H9 (cell line): Measurements from ENCODE around the gene MGMT. TPM values are rescaled to one million over a fixed set of nuclear protein-coding genes. Genes with fewer than 3 reads are reported as not detected.

Experiments used
- DNase-seq: peaks from one replicate; pipeline ENCODE4 v3.0.0-alpha.2; 2017
- H2AFZ ChIP-seq: one replicate; pipeline ENCODE4 v1.6.1; 2013; ENCODE audit warnings: mild to moderate bottlenecking, low read length, control low read depth, moderate library complexity
- H2AK5ac ChIP-seq: 2 replicates; pipeline ENCODE4 v1.6.1; 2013; ENCODE audit warnings: low read length, control low read depth, mixed read lengths; ENCODE audit not compliant: insufficient read length
- H2BK120ac ChIP-seq: one replicate; pipeline ENCODE4 v1.6.1; 2013; ENCODE audit warnings: low read depth, mild to moderate bottlenecking, low read length, control low read depth, inconsistent platforms; ENCODE audit not compliant: poor library complexity, severe bottlenecking
- H2BK12ac ChIP-seq: 2 replicates; pipeline ENCODE4 v1.6.1; 2013; ENCODE audit warnings: low read length, control low read depth, mixed read lengths, low read depth; ENCODE audit not compliant: insufficient read length
- H2BK15ac ChIP-seq: 2 replicates; pipeline ENCODE4 v1.6.1; 2013; ENCODE audit warnings: low read depth, low read length, control low read depth
- H2BK20ac ChIP-seq: one replicate; pipeline ENCODE4 v1.6.1; 2013; ENCODE audit warnings: low read depth, mild to moderate bottlenecking, low read length, control low read depth, inconsistent platforms; ENCODE audit not compliant: poor library complexity, severe bottlenecking
- H2BK5ac ChIP-seq: 2 replicates; pipeline ENCODE4 v1.6.1; 2013; ENCODE audit warnings: low read length, control low read depth, mixed read lengths; ENCODE audit not compliant: insufficient read length
- H3K14ac ChIP-seq: 2 replicates; pipeline ENCODE4 v1.6.1; 2013; ENCODE audit warnings: low read length, control low read depth; ENCODE audit not compliant: insufficient read depth
- H3K18ac ChIP-seq: 2 replicates; pipeline ENCODE4 v1.6.1; 2013; ENCODE audit warnings: low read depth, mild to moderate bottlenecking, mixed read lengths, low read length, control low read depth; ENCODE audit not compliant: insufficient read length
- H3K23ac ChIP-seq: 2 replicates; pipeline ENCODE4 v1.6.1; 2013; ENCODE audit warnings: low read length, control low read depth, mixed read lengths, low read depth; ENCODE audit not compliant: insufficient read length
- H3K23me2 ChIP-seq: 2 replicates; pipeline ENCODE4 v1.6.1; 2013; ENCODE audit warnings: low read depth, mild to moderate bottlenecking, mixed read lengths, low read length, control low read depth; ENCODE audit not compliant: insufficient read length, poor library complexity, severe bottlenecking
- H3K27ac ChIP-seq: 2 replicates; pipeline ENCODE4 v1.5.1; 2013; ENCODE audit warnings: low read length, control low read depth, mixed read lengths, low read depth; ENCODE audit not compliant: insufficient read length
- H3K27me3 ChIP-seq: 2 replicates; pipeline ENCODE4 v1.6.1; 2013; ENCODE audit warnings: low read length, control low read depth, inconsistent platforms; ENCODE audit not compliant: insufficient read depth
- H3K4ac ChIP-seq: 2 replicates; pipeline ENCODE4 v1.6.1; 2013; ENCODE audit warnings: low read depth, mild to moderate bottlenecking, control low read depth, inconsistent platforms, low read length, moderate library complexity
- H3K4me1 ChIP-seq: 2 replicates; pipeline ENCODE4 v1.6.1; 2013; ENCODE audit warnings: low read length, control low read depth, inconsistent platforms; ENCODE audit not compliant: insufficient read depth
- H3K4me2 ChIP-seq: 2 replicates; pipeline ENCODE4 v1.6.1; 2013; ENCODE audit warnings: low read length, control low read depth, mixed read lengths; ENCODE audit not compliant: insufficient read length, insufficient read depth
- H3K56ac ChIP-seq: 2 replicates; pipeline ENCODE4 v1.6.1; 2013; ENCODE audit warnings: low read depth, mild to moderate bottlenecking, mixed read lengths, low read length, control low read depth; ENCODE audit not compliant: insufficient read length
- H3K79me1 ChIP-seq: 2 replicates; pipeline ENCODE4 v1.6.1; 2013; ENCODE audit warnings: low read depth, mild to moderate bottlenecking, moderate library complexity, low read length, control low read depth, inconsistent platforms; ENCODE audit not compliant: insufficient read depth, poor library complexity, severe bottlenecking
- H3K79me2 ChIP-seq: 2 replicates; pipeline ENCODE4 v1.6.1; 2013; ENCODE audit warnings: low read length, control low read depth, inconsistent platforms; ENCODE audit not compliant: insufficient read depth
- H3K9ac ChIP-seq: 2 replicates; pipeline ENCODE4 v1.6.1; 2013; ENCODE audit warnings: low read length, control low read depth, mixed read lengths; ENCODE audit not compliant: insufficient read length; ENCODE audit errors: extremely low read depth
- H3K9me3 ChIP-seq: one replicate; pipeline ENCODE4 v1.6.1; 2013; ENCODE audit warnings: low read depth, low read length, inconsistent platforms; ENCODE audit not compliant: control insufficient read depth
- H3T11ph ChIP-seq: one replicate; pipeline ENCODE4 v1.6.1; 2013; ENCODE audit warnings: mild to moderate bottlenecking, low read length, control low read depth, inconsistent platforms
- H4K20me1 ChIP-seq: one replicate; pipeline ENCODE4 v1.6.1; 2013; ENCODE audit not compliant: control insufficient read depth, insufficient read length, insufficient read depth
- H4K5ac ChIP-seq: 2 replicates; pipeline ENCODE4 v1.6.1; 2013; ENCODE audit warnings: low read depth, mild to moderate bottlenecking, mixed read lengths, low read length, control low read depth; ENCODE audit not compliant: insufficient read length
- H4K8ac ChIP-seq: replicated peaks from 2 replicates; pipeline ENCODE4 v1.6.1; 2013; ENCODE audit warnings: low read length, control low read depth, mixed read lengths, low read depth; ENCODE audit not compliant: insufficient read length
- H4K91ac ChIP-seq: 2 replicates; pipeline ENCODE4 v1.6.1; 2013; ENCODE audit warnings: low read depth, mild to moderate bottlenecking, moderate library complexity, mixed read lengths, low read length, control low read depth; ENCODE audit not compliant: insufficient read length
- H3K27ac Mint-ChIP-seq, 3 experiments: 2 replicates in 2 of 3; 3 replicates in 1 of 3; pipeline ENCODE4 v1.8.0; 2020 to 2021; ENCODE audit warnings: mixed read lengths in 3 of 3, mild to moderate bottlenecking in 1 of 3, moderate library complexity in 1 of 3
- H3K27me3 Mint-ChIP-seq: 2 replicates; pipeline ENCODE4 v1.8.0; 2021; ENCODE audit warnings: low read depth, mild to moderate bottlenecking, moderate library complexity, mixed read lengths
- H3K36me3 Mint-ChIP-seq, 3 experiments: 2 replicates in 2 of 3; 3 replicates in 1 of 3; pipeline ENCODE4 v1.8.0; 2020 to 2021; ENCODE audit warnings: low read depth in 3 of 3, mixed read lengths in 3 of 3; ENCODE audit not compliant: insufficient read depth in 1 of 3
- H3K4me1 Mint-ChIP-seq, 2 experiments: 2 replicates each; pipeline ENCODE4 v1.8.0; 2020; ENCODE audit warnings: mixed read lengths in 2 of 2
- H3K4me3 Mint-ChIP-seq, 2 experiments: 2 replicates in 1 of 2; 3 replicates in 1 of 2; pipeline ENCODE4 v1.8.0; 2020 to 2021; ENCODE audit warnings: mild to moderate bottlenecking in 2 of 2, mixed read lengths in 2 of 2, moderate library complexity in 1 of 2
- H3K9me3 Mint-ChIP-seq, 2 experiments: 2 replicates in 1 of 2; 3 replicates in 1 of 2; pipeline ENCODE4 v1.8.0; 2020; ENCODE audit warnings: mild to moderate bottlenecking in 2 of 2, mixed read lengths in 2 of 2, moderate library complexity in 1 of 2
- CTCF ChIP-seq: fragments of 200-600 bp; sonication (generic); conservative IDR thresholded peaks from 3 replicates; pipeline ENCODE4 v1.8.0; 2021; ENCODE audit warnings: antibody characterized with exemption, mild to moderate bottlenecking
- WGBS: extraction: QIAGEN DNeasy Blood & Tissue Kit; methylation state at CpG from one replicate; pipeline ENCODE4 v1.1.7; 2013; ENCODE audit warnings: missing lambda C conversion rate, low lambda C conversion rate, mixed read lengths; ENCODE audit not compliant: insufficient read length; ENCODE audit errors: extremely low coverage; 5-methylcytosine and 5-hydroxymethylcytosine counted together
- total RNA-seq: library from RNA; stranded (reverse); gene quantifications from 2 replicates; pipeline ENCODE4 v1.2.1, GENCODE V29; 2021

Gene MGMT
- total RNA-seq, 1 experiment from 2014 or later = 18.4 TPM

- H2BK20ac ChIP-seq = no peak overlapping the region
- DNase-seq = no peak
Observed at GRCh38 chr10:129579228-129579627, 112.2 kb downstream of the MGMT start.

More at GRCh38 chr10:129579228-129579627, 112.2 kb downstream of the MGMT start:
- no peak overlapping the region for H4K91ac ChIP-seq
- TF ChIP-seq CTCF = no peak
- no peak overlapping the region for H3K27ac ChIP-seq
- H3K14ac ChIP-seq = no peak overlapping the region
- H3K4ac ChIP-seq = no peak overlapping the region
- H3T11ph ChIP-seq = no peak overlapping the region
- H3K79me1 ChIP-seq = no peaks in the 10 kb centered on the region
- H2BK5ac ChIP-seq = no peak overlapping the region
- peaks cover 30 to 34% of the 10 kb centered on the region in 2 experiments for H3K4me1 Mint-ChIP-seq
- no peak overlapping the region for H3K18ac ChIP-seq
- H4K20me1 ChIP-seq = no peaks in the 10 kb centered on the region
- no peak overlapping the region for H2BK120ac ChIP-seq
- no peaks in the 10 kb centered on the region for H3K79me2 ChIP-seq
- no peak overlapping the region for H4K8ac ChIP-seq
- H3K27ac Mint-ChIP-seq = no peak overlapping the region
- no peaks in the 10 kb centered on the region for H3K27me3 Mint-ChIP-seq
- H2BK12ac ChIP-seq = no peak overlapping the region
- H3K23me2 ChIP-seq = peaks cover 4% of the 10 kb centered on the region
- H3K23ac ChIP-seq = no peak overlapping the region
- no CpG with 5 or more reads among the region's 12 CpGs for WGBS
- no peak overlapping the region for H2AK5ac ChIP-seq
- H3K4me3 Mint-ChIP-seq = no peak overlapping the region
- H3K9ac ChIP-seq = no peak overlapping the region
- no peak overlapping the region for H2AFZ ChIP-seq
- peaks cover 0 to 5% of the 10 kb centered on the region in 2 experiments; a peak in 2 of 5 replicates for H3K9me3 Mint-ChIP-seq
- peaks cover 0 to 3% (median 0%) of the 10 kb centered on the region in 3 experiments; a peak in 1 of 7 replicates for H3K36me3 Mint-ChIP-seq
- no peaks in the 10 kb centered on the region for H3K4me1 ChIP-seq
- no peak overlapping the region for H2BK15ac ChIP-seq
- no peak overlapping the region for H3K56ac ChIP-seq
- H3K4me2 ChIP-seq = no peak overlapping the region
- no peaks in the 10 kb centered on the region for H3K27me3 ChIP-seq
- no peaks in the 10 kb centered on the region for H3K9me3 ChIP-seq
- no peak overlapping the region for H4K5ac ChIP-seq
